ENCODE data around the gene EFNA1.

- no peak for TF ChIP-seq CTCF (IDR thresholded peaks at IDR 0.05; ENCODE audit: borderline replicate concordance, extremely low read depth, low read length, poor library complexity, severe bottlenecking)
- no peak for TF ChIP-seq EZH2 (IDR thresholded peaks at IDR 0.05; ENCODE audit: borderline replicate concordance, low read depth, low read length, severe bottlenecking)
Observed at GRCh38 chr1:155106862-155107261, 20.8 kb upstream of the EFNA1 start.

All from DND-41 (cell line).